Neural cell (in vitro differentiated cells): ENCODE data around the gene ESR1.

Source experiments
- POLR2AphosphoS5 ChIP-seq: IDR thresholded peaks from 2 replicates; pipeline ENCODE4 v1.6.1; 2012
- TAF1 ChIP-seq: IDR thresholded peaks from 2 replicates; pipeline ENCODE4 v1.6.1; 2012; ENCODE audit warnings: low read depth
- TF ChIP-seq, protein P1 (sequence below): fragments of 450-650 bp; IDR thresholded peaks from 2 replicates; pipeline ENCODE4 v1.5.1; 2014; ENCODE audit warnings: antibody characterized with exemption, mild to moderate bottlenecking, moderate library complexity; ENCODE audit not compliant: poor library complexity, severe bottlenecking

DNA sequence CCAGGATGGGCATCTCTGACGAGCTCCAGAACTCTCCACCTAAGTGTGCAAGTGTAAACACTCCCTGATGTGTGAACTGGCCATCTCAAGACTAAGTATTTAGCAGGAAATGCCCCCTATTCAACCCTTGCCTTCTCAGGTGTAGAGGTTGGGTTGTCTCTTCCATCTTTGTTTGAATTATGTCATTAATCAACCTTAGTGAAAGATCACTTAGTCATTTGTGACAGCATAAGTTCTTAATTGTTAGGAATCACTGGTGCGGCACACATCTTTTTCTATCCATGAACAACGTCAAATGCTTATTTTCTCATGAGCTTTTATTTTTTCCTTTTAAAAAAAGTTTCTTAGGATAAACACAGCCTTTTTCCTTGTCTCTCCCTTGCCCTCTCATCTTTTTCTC lies 151.6 kb downstream of the ESR1 start:
- no peak for TF ChIP-seq POLR2AphosphoS5
- TF ChIP-seq, protein P1, sequence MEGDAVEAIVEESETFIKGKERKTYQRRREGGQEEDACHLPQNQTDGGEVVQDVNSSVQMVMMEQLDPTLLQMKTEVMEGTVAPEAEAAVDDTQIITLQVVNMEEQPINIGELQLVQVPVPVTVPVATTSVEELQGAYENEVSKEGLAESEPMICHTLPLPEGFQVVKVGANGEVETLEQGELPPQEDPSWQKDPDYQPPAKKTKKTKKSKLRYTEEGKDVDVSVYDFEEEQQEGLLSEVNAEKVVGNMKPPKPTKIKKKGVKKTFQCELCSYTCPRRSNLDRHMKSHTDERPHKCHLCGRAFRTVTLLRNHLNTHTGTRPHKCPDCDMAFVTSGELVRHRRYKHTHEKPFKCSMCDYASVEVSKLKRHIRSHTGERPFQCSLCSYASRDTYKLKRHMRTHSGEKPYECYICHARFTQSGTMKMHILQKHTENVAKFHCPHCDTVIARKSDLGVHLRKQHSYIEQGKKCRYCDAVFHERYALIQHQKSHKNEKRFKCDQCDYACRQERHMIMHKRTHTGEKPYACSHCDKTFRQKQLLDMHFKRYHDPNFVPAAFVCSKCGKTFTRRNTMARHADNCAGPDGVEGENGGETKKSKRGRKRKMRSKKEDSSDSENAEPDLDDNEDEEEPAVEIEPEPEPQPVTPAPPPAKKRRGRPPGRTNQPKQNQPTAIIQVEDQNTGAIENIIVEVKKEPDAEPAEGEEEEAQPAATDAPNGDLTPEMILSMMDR, result no peak
- no peak for TF ChIP-seq TAF1
